RPMI8226 (cell line): Measurements from ENCODE around the gene PARD6B.

Experiments
- DNase-seq: peaks from one replicate; pipeline ENCODE4 v3.0.0-alpha.2; 2015

The PARD6B gene

DNA sequence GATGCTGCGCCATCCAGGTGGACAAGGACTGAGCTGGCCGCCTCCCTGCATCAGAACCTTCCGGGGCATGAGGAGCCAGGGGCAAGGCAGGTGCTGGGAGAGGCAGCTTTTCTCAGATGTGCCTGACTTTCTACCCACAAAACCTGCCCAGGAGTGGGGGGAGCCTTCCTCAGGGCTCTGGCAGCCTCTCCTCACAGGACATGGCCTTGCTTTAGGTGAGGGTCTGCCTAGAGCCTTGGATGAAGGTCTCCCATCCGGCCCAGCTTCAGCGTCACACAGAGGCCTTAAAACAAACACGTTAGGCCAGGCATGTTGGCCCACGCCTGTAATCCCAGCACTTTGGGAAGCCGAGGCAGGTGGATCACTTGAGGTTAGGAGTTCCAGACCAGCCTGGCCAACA is 70.9 kb downstream of the PARD6B start:
- no peak for DNase-seq

- no peak for DNase-seq
Measured at GRCh38 chr20:50804437-50805348, 73.3 kb downstream of the PARD6B start.

DNA sequence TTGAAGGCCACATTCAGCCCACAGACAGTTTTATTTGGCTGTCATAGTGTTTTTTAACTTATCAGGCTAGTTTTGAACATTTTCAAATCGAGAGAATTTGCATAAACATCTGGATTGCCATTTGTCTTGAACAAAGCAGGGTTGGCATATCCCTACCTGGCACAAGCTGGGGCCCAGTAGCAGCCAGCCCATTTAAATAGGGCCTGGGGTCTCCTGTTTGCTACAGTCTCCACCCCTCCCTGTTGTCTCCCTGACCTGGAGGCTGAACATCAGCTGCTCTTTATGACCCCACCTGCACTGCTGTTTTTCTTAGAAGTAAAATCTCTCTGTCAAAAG is 73.9 kb downstream of the PARD6B start:
- no peak for DNase-seq

DNA sequence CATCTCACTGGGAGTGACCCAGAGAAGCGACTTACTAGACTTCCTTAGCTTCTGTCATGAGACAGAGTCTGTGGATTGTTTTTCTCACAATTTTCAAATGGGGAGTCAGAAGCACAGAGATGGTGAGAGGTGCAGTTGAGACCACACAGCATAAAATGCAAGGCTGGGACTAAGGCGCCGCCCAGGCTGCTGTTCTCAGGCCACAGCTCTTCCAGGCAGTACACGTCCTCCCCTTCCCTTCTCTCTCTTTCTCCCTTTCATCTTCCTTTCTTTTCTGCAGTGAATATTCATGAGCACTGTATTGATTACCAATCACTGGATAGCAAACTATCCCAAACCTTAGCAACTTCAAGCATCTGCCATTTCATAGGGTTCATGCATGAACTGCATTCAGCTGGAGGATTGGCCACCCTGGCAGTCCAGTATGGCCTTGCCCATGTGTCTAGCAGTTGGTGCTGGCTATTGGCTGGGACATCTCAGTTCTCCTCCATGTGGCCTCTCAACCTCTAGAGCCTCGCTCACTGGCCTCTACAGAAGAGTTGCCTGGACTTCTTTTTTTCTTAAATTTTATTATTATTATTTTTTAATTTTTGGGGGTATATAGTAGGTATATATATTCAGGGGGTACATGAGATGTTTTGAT is 74.9 kb downstream of the PARD6B start:
- DNase-seq = no peak
